Measurements from ENCODE around the gene ROR2.
"Not testable (repeated sequence)": the region's sequence is repeated elsewhere in the genome, so short reads cannot be mapped to it uniquely, and the experiment has no call there.

ROR2 gene

GRCh38 chr9:91816356-91816755, 133.7 kb downstream of the ROR2 start:
- DNase-seq = no peak

GRCh38 chr9:91815896-91816295, 134.1 kb downstream of the ROR2 start:
- no peak for DNase-seq

- DNase-seq = no peak
Measured at GRCh38 chr9:91814753-91815152, 135.3 kb downstream of the ROR2 start.

GRCh38 chr9:91814201-91814600, 135.8 kb downstream of the ROR2 start:
- no peak for DNase-seq

GRCh38 chr9:91813176-91813795, 136.7 kb downstream of the ROR2 start:
- DNase-seq = no peak

GRCh38 chr9:91812191-91812590, 137.8 kb downstream of the ROR2 start:
- no peak for DNase-seq

GRCh38 chr9:91811024-91811909, 138.8 kb downstream of the ROR2 start:
- no peak for DNase-seq

- DNase-seq = no peak
Measured at GRCh38 chr9:91810286-91810905, 139.6 kb downstream of the ROR2 start.

GRCh38 chr9:91809581-91810285, 140.3 kb downstream of the ROR2 start:
- DNase-seq = no peak

GRCh38 chr9:91807643-91808246, 142.3 kb downstream of the ROR2 start:
- no peak for DNase-seq

GRCh38 chr9:91805031-91805430, 145.0 kb downstream of the ROR2 start:
- no peak for DNase-seq

- no peak for DNase-seq
Measured at GRCh38 chr9:91803970-91804752, 145.9 kb downstream of the ROR2 start.

GRCh38 chr9:91803151-91803940, 146.7 kb downstream of the ROR2 start:
- no peak for DNase-seq

- no peak for DNase-seq
Measured at GRCh38 chr9:91802391-91802790, 147.6 kb downstream of the ROR2 start.

GRCh38 chr9:91800473-91801030, 149.5 kb downstream of the ROR2 start:
- DNase-seq = no peak

- DNase-seq = no peak
Measured at GRCh38 chr9:91799113-91799744, 150.8 kb downstream of the ROR2 start.

- DNase-seq = not testable (repeated sequence)
Measured at GRCh38 chr9:91798273-91799112, 151.5 kb downstream of the ROR2 start.

GRCh38 chr9:91797517-91797916, 152.5 kb downstream of the ROR2 start:
- DNase-seq = not testable (repeated sequence)

GRCh38 chr9:91796516-91796915, 153.5 kb downstream of the ROR2 start:
- DNase-seq = not testable (repeated sequence)
